GM21825 (cell line): ENCODE data around the gene BUD31.
A peak's percentile ranks its signal among the peaks of the same experiment; 100 is the strongest.
"Not testable (repeated sequence)": the region's sequence is repeated elsewhere in the genome, so short reads cannot be mapped to it uniquely, and the experiment has no call there.

Source experiments
- ATAC-seq: cut with Tn5 transposase; IDR thresholded peaks from one replicate; pipeline ENCODE4 v1.9.1; 2021; ENCODE audit warnings: mild to moderate bottlenecking, moderate library complexity; ENCODE audit not compliant: unreplicated experiment

The BUD31 gene

GRCh38 chr7:99380032-99380822, 28.5 kb upstream of the BUD31 start:
- ATAC-seq, result peak; percentile 42

- ATAC-seq, result peak; percentile 74
Observed at GRCh38 chr7:99380823-99381663, 27.7 kb upstream of the BUD31 start.

DNA sequence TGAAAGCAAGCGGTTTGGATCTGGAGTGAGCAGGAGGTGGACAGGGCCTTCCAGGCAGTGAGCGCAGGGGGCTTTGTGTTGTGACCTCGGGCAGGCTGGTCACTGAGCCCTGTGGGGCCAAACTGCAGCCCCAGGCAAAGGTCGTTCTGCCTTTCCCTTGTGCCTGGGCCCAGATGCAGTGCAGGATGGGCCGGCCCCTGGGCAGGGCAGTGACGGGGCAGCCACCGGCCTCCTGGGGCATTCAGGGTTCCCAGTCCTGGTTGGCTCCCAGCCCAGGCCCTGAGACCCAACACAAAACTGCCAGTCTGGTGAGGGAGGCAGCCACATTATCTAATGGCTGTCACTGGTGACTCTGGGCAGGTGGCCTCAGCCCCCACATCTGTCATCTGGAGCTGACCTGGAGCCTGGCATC, 27.1 kb upstream of the BUD31 start:
- ATAC-seq, result no peak

GRCh38 chr7:99383203-99383602, 25.6 kb upstream of the BUD31 start:
- no peak for ATAC-seq

DNA sequence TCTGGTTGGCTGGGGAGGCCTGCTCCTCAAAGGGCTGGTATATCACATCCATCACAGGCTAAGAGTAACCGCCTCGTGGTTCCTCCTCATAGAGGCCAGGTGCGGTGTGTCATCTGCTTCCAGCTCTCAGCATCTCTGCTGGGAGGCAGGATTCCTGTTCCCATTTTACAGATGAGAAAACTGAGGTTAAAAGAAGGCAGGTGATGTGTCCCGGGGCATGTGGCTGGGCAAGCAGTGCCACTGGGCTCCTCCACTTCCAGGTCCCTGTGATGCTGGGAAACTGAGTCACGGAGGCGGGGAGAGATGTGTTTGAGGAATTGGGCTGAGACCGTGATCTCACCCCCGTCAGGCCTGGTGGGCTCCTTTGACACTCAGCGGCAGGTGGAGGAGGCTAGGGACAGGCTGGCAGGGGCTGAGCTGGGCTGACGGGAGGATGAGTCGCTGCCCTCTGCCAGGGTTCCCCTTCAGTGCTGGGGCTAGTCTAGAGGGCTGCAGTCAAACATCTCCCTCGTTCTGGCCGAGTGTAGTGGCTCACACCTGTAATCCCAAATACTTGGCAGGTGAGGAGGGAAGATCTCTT, 24.9 kb upstream of the BUD31 start:
- no peak for ATAC-seq

DNA sequence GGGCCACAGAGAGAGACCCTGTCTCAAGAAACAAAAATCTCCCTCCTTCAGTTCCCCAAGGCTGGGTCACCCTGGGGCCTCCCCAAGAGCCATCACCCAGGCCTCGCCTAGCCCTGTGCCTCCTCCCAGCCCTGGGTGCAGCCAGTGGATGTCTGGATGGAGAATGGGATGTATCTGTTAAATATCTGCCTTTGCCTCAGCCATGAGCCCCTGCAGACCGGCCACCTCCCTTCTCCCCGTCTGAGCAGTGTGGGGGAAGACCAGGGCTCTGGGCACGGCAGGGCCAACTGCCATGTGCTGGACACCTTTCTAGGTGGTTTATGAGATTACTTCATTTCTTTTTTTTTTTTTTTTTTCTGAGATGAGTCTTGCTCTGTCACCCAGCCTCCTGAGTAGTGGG, 24.2 kb upstream of the BUD31 start:
- no peak for ATAC-seq

GRCh38 chr7:99385564-99385963, 23.2 kb upstream of the BUD31 start:
- ATAC-seq, result no peak

DNA sequence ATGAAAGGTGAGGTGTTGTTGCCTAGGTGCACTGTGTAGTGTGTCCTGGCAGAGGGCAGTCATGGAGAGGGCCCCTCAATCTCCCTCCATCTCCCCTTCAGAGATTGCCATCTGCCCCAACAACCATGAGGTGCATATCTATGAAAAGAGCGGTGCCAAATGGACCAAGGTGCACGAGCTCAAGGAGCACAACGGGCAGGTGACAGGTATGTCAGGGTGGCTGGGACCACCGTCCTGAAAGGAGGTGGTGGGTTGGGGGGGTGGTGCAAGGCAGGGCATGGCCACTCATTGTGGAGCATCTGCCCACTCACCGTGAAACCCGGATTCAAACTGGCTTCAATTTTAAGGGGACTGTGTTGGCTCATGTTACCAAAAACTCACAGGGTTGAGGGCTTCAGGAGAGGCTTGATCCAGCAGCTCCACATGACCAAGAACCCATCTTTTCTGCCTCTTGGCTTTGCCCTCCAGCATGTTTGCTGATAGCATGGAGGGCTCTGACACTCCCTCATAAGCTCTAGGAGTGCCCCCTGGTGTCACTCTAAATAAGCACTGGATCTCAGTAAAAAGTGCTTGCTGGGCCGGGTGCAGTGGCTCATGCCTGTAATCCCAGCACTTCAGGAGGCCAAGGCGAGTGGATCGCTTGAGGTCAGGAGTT, 22.1 kb upstream of the BUD31 start:
- no peak for ATAC-seq

- ATAC-seq, result not testable (repeated sequence)
Observed at GRCh38 chr7:99387239-99387635, 21.5 kb upstream of the BUD31 start.

GRCh38 chr7:99387912-99388311, 20.9 kb upstream of the BUD31 start:
- ATAC-seq, result no peak

DNA sequence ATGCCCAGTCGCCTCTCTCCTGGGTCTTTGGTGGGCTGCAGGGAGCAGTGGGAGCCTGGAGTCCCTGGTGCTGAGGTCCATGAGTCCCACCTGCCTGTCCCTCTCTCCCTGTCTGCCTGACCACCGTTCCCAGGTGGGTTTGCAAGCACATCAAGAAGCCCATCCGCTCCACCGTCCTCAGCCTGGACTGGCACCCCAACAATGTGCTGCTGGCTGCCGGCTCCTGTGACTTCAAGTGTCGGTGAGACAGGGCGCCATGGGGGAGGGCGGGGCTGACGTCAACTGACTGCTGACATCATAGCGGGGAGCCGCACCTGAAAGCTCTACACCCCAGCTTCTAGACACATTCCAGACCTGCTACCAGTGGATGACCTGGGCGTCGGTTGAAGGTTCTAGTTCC, 19.0 kb upstream of the BUD31 start:
- ATAC-seq, result no peak

- ATAC-seq, result no peak
Observed at GRCh38 chr7:99390941-99391602, 17.7 kb upstream of the BUD31 start.

DNA sequence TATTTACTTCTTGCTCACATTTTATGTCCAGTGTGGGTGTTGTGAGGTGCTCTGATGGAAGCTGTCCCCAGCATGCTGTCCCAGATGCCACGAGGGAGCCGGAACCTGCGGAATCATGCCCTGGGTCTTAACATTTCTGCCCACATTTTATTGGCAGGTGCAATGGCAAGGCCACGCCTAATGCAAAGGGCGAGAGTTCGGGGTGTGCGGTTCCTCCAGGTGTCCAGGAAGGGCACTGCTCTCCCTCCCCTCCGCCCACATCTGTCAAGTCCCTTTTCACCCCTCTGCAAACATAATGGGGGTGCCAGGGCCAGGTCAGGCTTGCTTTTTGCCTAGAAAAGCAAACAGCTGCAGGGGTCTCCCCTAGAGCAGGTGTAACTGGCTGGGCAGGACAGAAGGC, 16.7 kb upstream of the BUD31 start:
- no peak for ATAC-seq

DNA sequence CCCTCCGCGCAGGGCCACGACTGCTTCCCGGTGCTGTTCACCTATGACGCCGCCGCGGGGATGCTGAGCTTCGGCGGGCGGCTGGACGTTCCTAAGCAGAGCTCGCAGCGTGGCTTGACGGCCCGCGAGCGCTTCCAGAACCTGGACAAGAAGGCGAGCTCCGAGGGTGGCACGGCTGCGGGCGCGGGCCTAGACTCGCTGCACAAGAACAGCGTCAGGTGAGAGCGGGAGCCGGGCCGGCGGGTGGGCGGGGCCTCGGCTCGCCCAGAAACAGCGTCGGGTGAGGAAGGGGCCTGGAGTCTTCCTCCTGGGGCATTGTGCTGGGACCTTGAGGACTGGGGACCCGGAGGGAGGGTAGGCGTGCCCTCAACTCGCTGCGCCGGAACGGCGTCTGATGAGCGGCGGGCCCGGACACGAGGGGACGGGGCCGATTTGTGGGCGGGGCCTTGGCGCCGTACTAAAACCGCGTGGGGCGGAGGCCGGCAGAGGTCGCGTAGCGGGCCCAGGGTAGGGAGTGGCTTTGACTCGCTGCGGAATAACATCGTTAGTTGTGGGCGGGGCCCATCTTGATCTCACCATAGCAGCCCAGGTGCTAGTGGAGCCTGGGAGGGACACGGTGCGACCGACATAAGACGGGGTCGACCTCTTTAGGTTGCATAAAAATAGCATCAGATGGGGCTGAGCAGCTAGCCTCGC, 16.0 kb upstream of the BUD31 start:
- peak; percentile 60 for ATAC-seq

DNA sequence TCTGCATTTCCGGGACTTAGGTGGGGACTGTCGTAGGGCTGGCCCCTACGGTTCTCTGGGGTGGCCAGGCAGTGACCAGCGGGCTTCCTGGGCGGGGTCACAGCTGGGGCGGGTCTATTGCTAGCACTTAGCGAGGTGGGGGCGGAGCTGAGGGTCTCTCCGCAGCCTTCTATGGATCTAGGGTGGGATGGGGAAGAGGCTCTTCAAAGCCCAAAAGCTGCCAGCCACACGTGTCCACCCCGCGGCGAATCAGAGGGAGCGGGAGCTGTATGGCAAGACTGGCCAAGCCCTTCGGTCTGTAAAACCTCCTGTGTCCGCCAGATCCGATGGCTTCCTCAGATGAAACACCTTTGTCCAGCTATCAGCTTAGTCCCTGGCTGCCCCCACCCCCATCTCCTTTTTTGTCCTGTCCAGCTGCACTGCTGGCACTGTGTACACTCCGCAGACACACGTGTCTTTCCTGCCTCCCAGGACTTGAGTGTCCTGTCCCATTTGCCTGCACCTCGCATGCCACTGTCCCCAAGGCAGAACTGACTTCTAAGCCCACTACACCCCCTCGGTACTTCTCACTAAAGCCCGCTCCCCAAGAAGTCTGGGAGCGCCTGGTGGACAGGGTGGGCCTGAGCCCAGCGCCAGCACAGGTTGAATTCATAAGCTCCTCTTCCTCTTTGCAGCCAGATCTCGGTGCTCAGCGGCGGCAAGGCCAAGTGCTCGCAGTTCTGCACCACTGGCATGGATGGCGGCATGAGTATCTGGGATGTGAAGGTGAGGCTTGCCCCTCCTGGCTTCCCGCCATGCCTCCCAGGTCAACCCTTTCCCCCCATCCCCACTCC, 15.2 kb upstream of the BUD31 start:
- no peak for ATAC-seq

DNA sequence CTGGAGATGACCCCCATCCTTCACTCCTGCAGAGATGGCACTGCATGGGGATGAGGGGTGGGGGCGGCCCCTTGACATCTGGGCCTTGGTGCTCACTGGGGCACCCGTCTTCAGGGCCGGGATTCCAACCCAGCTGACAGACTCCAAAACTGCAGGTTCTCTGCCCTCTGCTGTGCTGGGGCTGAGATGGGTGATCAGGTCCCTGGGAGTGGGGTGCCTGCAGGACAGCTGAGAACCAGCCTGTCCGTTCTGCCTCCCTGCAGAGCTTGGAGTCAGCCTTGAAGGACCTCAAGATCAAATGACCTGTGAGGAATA, 14.6 kb upstream of the BUD31 start:
- no peak for ATAC-seq

GRCh38 chr7:99395616-99396327, 13.0 kb upstream of the BUD31 start:
- ATAC-seq, result no peak

DNA sequence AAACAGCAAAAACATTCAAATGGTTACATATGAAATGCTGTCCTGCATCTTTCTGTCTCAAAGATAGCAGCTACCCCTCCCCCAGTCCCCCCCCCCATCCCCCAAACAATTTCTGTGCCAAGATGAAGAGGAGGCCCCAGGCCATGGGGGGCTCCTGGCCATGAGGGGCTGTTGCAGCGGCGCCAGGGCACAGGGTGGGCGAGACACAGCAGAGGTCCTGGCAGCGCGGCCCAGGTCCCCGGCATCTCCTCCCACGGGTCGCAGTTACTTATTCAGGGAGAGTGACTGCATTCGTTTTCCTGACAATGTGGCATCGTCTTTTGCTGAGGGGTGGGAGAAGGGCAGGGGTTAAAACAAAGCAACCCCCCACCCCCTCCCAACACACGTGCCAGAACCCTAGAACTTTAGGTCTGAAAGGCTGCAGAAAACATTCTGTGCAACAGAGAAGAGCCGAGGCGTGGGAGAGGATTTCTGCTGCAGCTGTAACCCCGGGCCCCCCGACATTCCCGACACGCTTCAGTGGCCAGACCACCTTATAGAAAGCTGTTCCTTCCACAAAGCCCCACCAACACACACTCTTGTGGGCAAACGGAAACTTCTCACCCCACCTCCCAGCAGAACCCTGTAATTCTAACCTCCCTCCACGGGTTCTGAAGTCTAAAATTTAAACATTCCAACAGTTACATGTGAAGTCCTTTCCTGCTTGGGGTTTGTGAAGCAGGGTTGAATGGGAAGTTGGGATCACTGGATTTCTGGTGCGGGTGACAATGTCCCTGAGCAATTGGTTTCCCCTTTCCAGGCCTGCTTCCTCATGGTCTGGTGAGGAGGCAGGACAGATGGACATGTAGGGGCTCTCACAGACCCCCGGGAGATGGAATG, 12.1 kb upstream of the BUD31 start:
- ATAC-seq, result no peak
